ENCODE data around the gene LPO. TPM values are rescaled to one million over a fixed set of nuclear protein-coding genes. Genes with fewer than 3 reads are reported as not detected.

The LPO gene
- total RNA-seq, 2 donors from 2014 or later = 0.16 to 0.19 TPM

DNA sequence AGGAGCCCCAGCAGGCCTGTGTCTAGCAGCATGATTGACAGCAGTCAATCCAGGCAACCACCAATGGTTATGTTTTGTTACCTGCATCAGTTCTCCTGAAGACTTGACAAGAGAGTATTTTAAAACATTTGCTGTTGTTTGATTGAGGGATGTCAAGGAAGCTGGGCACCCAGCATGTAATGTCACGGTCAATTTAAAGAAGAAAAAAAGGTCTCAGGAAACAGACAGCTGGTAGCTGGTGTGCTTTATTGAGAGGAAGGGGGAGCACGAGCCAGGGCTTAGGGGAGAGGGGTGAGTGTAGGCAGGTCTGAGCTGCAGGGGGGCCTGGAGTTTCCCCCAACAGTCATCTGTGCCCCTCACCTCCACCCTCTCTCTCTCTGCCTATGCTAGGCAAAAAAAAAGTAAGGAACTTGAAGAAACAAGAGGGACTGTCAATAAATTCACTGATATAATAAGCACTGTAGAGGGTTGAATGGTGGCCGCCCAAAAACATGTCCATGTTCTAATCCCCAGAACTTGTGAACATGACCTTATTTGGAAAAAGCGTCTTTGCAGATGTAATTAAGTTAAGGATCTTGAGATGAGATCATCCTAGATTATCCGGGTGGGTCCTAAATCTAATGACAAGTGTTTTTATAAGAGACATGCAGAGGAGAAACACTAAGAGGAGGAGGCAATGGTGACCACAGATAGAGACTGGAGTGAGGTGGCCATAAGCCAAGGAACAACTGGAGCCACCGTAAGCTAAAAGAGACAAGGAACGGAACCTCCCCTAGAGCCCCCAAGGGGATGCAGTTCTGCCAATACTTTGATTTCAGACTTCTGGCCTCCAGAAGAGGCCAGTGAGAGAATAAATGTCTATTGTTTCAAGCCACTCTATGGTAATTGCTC, 75.7 kb downstream of the LPO start:
- Mint-ChIP-seq H3K9me3 (no peaks in the 10 kb centered on the region), H3K27ac (peak overlapping the region in 1 of 2 donors; percentile 56), H3K36me3 (no peaks in the 10 kb centered on the region)
- peak in 1 of 2 donors; percentile 18 for DNase-seq (ENCODE audit: low spot score in 2 of 2)
- no peak for ATAC-seq

DNA sequence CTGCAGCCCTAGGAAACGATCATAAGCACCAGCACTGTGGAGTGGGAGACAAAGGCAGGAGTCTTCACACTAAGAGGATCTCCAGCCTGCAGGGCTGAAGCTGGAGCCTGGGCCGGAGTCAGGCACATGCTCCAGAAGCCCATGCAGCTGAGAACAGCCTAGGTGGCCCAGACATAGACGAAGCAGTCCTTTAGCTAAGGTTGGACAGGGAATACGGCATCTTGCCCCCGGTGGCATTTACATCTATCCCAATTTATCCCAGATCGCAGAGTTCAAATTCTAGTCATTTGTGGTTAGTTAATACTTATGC, 76.3 kb downstream of the LPO start:
- H3K9me3 Mint-ChIP-seq = no peaks in the 10 kb centered on the region
- ATAC-seq (no peak), DNase-seq (ENCODE audit: low spot score in 2 of 2) (peak in 1 of 2 donors; percentile 28)
- H3K36me3 Mint-ChIP-seq = no peaks in the 10 kb centered on the region
- H3K27ac Mint-ChIP-seq = peak overlapping the region; percentile 12 to 56

DNA sequence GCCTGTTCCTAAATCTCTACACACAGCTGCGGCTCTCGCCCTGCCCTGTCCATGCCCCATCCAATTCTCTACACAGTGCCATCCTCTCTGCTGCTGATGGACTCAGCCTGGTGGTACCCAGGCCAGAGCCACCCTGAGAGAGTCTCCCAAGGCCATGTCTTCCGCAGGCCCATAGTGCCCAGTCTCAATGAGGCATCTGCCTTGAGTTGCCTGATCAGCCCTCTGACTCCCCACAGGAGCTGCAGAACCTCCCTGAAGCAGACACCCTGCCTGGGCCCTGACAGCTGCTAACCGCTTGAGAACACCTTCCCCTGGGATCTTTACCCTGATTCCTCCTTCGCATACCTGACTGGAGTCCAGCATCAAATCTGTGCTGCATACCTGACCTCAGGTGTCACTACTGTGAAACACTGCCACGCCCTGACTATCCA, 76.9 kb downstream of the LPO start:
- H3K36me3 Mint-ChIP-seq = no peaks in the 10 kb centered on the region
- no peak overlapping the region for H3K27ac Mint-ChIP-seq
- no peaks in the 10 kb centered on the region for H3K9me3 Mint-ChIP-seq
- DNase-seq (ENCODE audit: low spot score in 2 of 2) (peak; percentile 1 to 49), ATAC-seq (no peak)

DNA sequence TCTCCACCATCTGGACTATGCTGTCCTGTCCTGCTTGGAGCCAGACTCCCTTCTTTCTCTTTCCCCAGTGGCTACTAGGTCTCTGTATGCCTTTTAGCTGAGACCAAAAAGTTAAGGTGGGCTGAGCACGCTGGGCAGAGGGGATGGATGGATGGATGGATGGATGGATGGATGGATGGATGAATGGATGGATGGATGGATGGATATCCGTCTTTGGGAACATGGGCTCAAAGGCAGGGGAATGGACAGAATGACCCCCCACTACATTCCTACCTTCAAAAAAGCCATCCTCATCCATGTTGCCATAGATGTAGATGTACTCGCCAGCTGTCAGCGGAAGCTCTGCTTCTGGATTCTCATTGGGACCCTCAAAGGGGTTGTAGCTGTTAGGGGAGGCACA, 77.4 kb downstream of the LPO start:
- DNase-seq (ENCODE audit: low spot score in 2 of 2) = peak; percentile 1 to 11
- Mint-ChIP-seq H3K36me3 (no peaks in the 10 kb centered on the region), H3K9me3 (no peaks in the 10 kb centered on the region), H3K27ac (no peak overlapping the region)
- ATAC-seq = no peak

DNA sequence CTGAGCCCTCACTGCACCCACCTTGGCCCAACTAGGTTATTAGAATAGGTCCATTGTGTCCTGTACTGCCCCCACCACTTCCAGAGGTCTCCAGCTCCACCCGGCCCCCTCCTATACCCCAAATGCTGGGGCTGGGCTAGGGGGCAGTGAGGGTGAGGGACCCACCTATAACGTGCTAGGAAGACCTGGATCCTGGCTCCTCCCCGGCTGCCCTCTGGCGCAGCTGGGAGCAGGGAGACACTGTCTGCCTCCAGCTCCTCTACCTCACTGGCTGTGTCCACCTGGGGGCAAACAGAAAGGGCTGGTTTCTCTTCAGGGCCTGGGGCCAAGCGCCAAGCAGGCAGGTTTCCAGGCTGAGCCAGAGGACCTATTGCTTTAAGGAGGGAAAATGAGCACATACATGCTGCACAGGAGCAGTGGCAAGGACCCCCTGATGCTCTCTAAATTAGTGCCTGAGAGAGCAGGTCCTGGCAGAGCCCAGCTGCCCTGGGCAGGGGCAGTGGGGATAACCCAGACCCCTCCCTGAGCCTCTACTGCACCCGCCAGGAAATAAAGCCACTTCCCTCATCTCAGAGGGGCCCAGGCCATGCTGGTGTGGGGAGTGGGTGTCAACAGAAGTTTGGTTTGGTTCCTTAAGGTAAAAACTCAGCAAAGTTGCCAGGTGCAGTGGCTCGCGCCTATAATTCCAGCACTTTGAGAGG, 78.0 kb downstream of the LPO start:
- DNase-seq (ENCODE audit: low spot score in 2 of 2) (peak; percentile 1 to 54), ATAC-seq (no peak)
- Mint-ChIP-seq H3K27ac (peak overlapping the region in 1 of 2 donors; percentile 22), H3K9me3 (no peaks in the 10 kb centered on the region), H3K36me3 (no peaks in the 10 kb centered on the region)

DNA sequence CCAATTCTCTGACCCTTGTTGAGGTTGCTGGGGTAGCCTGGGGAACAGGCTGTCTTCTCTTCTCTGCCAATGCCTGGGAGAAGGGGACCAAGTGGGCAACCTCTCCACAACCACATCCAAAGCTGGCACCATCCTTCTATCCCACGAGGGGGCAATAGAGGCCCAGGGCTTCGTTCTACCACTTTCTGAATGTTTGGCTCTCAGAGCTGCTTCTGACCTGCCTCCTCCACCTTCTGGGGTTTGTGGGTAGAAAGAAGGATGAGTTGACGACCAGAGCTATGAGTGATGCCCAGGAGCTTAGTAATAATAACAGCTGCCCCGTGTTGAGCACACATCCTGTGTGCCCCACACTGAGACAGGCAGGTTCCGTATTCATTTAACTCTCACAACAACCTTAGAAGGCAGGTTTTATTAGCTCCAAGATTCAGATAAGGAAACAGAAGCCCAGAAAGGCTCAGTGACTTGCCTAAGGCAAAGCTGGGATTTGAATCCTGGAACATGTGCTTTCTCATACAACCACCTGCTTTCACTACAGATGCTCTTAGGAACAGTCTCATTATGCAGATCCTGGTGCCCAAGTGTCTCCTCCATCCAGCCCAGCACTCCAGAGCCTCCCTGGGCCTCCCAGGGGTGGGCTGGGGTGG, 79.2 kb downstream of the LPO start:
- peak; percentile 89 to 92 for ATAC-seq
- Mint-ChIP-seq H3K36me3 (no peaks in the 10 kb centered on the region), H3K9me3 (no peaks in the 10 kb centered on the region), H3K27ac (peak overlapping the region; percentile 64 to 86)
- peak; percentile 74 to 79 for DNase-seq (ENCODE audit: low spot score in 2 of 2)

DNA sequence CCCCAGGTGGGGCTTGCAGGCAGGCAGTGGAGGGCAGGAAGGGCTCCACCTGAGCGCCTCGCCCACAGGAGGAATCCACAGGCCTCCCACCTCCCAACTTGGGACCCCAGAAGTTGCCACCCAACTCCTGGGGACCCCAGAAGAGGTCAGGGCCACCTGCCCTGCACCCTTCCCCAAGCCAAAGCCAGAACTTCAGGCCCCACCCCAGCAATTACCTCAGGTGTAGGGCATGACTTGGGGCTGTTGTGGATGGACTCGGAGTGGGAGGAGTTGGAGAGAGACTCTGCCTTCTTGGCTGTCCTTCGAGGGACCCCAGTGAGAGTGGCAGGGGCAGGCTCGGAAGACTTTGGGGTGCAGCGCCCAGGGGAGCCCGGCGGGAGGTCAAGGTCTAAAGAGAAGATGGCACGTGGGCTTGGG, 79.7 kb downstream of the LPO start:
- Mint-ChIP-seq H3K9me3 (no peaks in the 10 kb centered on the region), H3K27ac (peak overlapping the region in 1 of 2 donors; percentile 64), H3K36me3 (no peaks in the 10 kb centered on the region)
- ATAC-seq (no peak), DNase-seq (ENCODE audit: low spot score in 2 of 2) (peak in 1 of 2 donors; percentile 57)

Other genes starting within 250 kb of the LPO start
- 100 to 1,000 TPM; 188 to 351 TPM for gene SRSF1, start 231.3 kb upstream of the LPO start, total RNA-seq
- 10 to 100 TPM; 24.3 to 25.5 TPM for gene DYNLL2, start 155.2 kb upstream of the LPO start, total RNA-seq
- under 1 TPM; 0.18 to 0.30 TPM for gene OR4D1, start 90.2 kb upstream of the LPO start, total RNA-seq
- gene OR4D2, start 71.6 kb upstream of the LPO start, total RNA-seq = not detected
- not detected for gene EPX, start 45.9 kb upstream of the LPO start, total RNA-seq
- 10 to 100 TPM; 22.4 to 28.4 TPM for gene MKS1, start 19.3 kb upstream of the LPO start, total RNA-seq
- not detected for gene MPO, start 42.4 kb downstream of the LPO start, total RNA-seq
- 100 to 1,000 TPM in 1 of 2 donors, 10 to 100 TPM in 1; 19.2 to 123 TPM for gene TSPOAP1, start 90.2 kb downstream of the LPO start, total RNA-seq
- gene SUPT4H1, start 113.6 kb downstream of the LPO start, total RNA-seq = 100 to 1,000 TPM; 105 to 141 TPM
- 1 to 10 TPM; 2.5 to 2.9 TPM for gene RNF43, start 178.9 kb downstream of the LPO start, total RNA-seq
- 1 to 10 TPM; 2.0 to 3.9 TPM for gene HSF5, start 249.8 kb downstream of the LPO start, total RNA-seq